GM10248 (cell line): ENCODE results near the gene MYO10.
A peak's percentile ranks its signal among the peaks of the same experiment; 100 is the strongest.

Experiments used
- CTCF ChIA-PET: fragments of 300-600 bp; sonication (Branson Sonifier 250); formaldehyde crosslinking; extraction: SDS; loops from one replicate; lab custom pipeline; 2021; ENCODE audit warnings: antibody characterized with exemption; lab: Yijun Ruan, JAX
- POLR2A ChIA-PET: fragments of 350-650 bp; sonication (Branson Sonifier 250); formaldehyde crosslinking; extraction: SDS; loops from one replicate; lab custom pipeline; 2020; ENCODE audit warnings: antibody characterized with exemption; lab: Yijun Ruan, JAX
- DNase-seq: peaks from one replicate; pipeline ENCODE4 v3.0.0; 2012; ENCODE audit errors: extremely low spot score
- TF ChIP-seq, protein P1 (sequence below): IDR thresholded peaks from 2 replicates; pipeline ENCODE4 v1.5.1; 2012; ENCODE audit warnings: mild to moderate bottlenecking, low read depth; ENCODE audit errors: extremely low read depth, missing control alignments, control extremely low read depth

Gene MYO10

GRCh38 chr5:16976625-16977008 lies 40.5 kb upstream of the MYO10 start:
- DNase-seq: peak; percentile 30
- TF ChIP-seq, protein P1, sequence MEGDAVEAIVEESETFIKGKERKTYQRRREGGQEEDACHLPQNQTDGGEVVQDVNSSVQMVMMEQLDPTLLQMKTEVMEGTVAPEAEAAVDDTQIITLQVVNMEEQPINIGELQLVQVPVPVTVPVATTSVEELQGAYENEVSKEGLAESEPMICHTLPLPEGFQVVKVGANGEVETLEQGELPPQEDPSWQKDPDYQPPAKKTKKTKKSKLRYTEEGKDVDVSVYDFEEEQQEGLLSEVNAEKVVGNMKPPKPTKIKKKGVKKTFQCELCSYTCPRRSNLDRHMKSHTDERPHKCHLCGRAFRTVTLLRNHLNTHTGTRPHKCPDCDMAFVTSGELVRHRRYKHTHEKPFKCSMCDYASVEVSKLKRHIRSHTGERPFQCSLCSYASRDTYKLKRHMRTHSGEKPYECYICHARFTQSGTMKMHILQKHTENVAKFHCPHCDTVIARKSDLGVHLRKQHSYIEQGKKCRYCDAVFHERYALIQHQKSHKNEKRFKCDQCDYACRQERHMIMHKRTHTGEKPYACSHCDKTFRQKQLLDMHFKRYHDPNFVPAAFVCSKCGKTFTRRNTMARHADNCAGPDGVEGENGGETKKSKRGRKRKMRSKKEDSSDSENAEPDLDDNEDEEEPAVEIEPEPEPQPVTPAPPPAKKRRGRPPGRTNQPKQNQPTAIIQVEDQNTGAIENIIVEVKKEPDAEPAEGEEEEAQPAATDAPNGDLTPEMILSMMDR: no peak
- POLR2A ChIA-PET: no interaction called here
- CTCF ChIA-PET: no interaction called here

- ChIA-PET POLR2A (no interaction called here), CTCF (no interaction called here)
- DNase-seq: no peak
- TF ChIP-seq, protein P1: no peak
Measured at GRCh38 chr5:16975950-16976624, 40.0 kb upstream of the MYO10 start.

DNA sequence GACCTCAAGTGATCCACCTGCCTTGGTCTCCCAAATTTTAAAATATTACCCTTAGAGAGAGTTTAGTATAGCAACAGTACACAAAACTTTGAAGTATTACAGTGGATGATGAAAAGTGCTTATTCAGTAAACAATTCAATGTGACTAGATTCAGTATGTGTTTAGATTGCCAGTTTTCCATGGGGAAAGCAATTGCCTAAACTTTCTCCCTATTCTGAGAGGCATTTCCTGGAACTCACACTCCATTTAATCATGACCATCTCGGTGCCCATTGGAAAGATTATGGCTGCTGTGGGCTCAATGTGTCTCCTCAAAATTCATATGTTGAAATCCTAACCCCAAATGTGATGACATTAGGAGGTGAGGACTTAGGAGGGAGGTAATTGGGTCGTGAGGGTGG lies 38.9 kb upstream of the MYO10 start:
- POLR2A ChIA-PET: no interaction called here
- no peak for DNase-seq
- TF ChIP-seq, protein P1: no peak
- CTCF ChIA-PET: no interaction called here

DNA sequence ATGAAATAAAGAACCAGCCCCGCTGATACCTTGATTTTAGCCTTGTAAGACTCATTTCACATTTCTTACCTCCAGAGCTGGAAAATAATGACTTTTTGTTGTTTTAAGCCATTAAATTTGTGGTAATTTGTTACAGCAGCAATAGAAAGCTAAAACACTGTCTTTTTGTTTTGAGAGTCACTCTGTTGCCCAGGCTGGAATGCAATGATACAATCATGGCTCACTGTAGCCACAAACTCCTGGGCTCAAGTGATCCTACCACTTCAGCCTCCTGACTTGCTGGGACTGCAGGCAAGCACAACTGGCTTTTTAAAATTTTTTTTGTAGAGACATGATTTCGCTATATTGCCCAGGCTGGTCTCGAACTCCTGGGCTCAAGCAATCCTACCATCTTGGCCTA lies 34.7 kb upstream of the MYO10 start:
- POLR2A ChIA-PET: no interaction called here
- TF ChIP-seq, protein P1: no peak
- CTCF ChIA-PET: no interaction called here
- DNase-seq: no peak

DNA sequence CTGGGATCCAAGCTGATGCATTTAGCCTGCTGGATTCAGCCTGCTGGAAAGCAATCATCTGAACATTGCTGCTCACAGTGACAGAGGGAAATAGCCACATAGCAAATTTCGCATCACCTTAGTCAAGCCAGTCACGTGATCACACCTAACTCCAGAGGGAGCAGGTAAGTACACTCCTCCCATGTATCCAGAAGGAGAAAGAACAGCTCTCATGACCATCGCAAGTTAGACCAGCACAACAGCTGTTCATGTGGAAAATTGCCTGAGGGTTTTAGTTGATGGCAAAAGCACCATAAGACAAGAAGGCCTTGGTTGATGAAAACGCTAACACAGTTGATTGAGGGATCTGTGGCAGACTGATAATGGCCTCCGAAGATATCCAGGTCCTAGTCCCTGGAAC lies 34.2 kb upstream of the MYO10 start:
- DNase-seq: no peak
- ChIA-PET POLR2A (no interaction called here), CTCF (no interaction called here)
- TF ChIP-seq, protein P1: no peak

DNA sequence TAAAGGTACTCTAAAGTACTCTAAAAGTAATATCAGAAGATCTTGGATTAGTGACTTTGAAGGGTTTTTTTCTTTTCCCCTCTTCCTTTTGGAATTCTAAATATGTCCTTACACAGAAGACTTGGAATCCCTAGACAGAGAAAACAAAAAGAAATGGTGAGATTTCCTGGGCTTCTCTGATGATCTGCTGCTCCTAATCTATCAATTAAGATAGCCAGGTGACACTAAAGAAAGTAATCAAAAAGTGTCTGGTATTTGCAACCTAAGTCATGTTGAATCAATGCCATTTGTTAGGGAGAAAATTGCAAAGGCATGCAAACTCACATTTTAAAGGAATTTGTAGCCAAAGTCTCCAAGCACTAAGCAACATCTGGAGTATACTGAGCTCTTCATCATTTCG lies 29.5 kb upstream of the MYO10 start:
- POLR2A ChIA-PET: no interaction called here
- CTCF ChIA-PET: interaction anchor here (0.6 kb wide), 1 partner anchor 31 kb away, joined by 3 read pairs; no protein-coding TSS in a partner anchor
- TF ChIP-seq, protein P1: no peak
- no peak for DNase-seq
